Natural killer cell treated with Interleukin-12 subunit alpha and Interleukin-12 subunit beta and Interleukin-15 and Interleukin-18, amount 100 ng/mL, for 72 hours (primary cell): ENCODE data around the gene PRMT3. TPM values are rescaled to one million over a fixed set of nuclear protein-coding genes. Genes with fewer than 3 reads are reported as not detected.
"Not testable (repeated sequence)": the region's sequence is repeated elsewhere in the genome, so short reads cannot be mapped to it uniquely, and the experiment has no call there.

Experiments
- ATAC-seq, 2 donors: fragments of 150-1000 bp; cut with Tn5 transposase in 1 of 2; sonication (Bioruptor Pico), chemical (Tn5 transposase) in 1 of 2; 2 replicates each; pipeline ENCODE4 v1.10.0; 2021
- DNase-seq: peaks from one replicate; pipeline ENCODE4 v3.0.0; 2022; ENCODE audit warnings: low spot score
- H3K27ac Mint-ChIP-seq, 2 donors: 1 replicate in 1 of 2; 2 replicates in 1 of 2; pipeline ENCODE4 v1.8.0; 2022; ENCODE audit warnings: mixed read lengths in 2 of 2, mild to moderate bottlenecking in 1 of 2, moderate library complexity in 1 of 2
- H3K27me3 Mint-ChIP-seq, 2 donors: 1 replicate in 1 of 2; 2 replicates in 1 of 2; pipeline ENCODE4 v1.8.0; 2022; ENCODE audit warnings: mixed read lengths in 2 of 2
- H3K36me3 Mint-ChIP-seq: one replicate; pipeline ENCODE4 v1.8.0; 2022; ENCODE audit warnings: mixed read lengths
- H3K4me1 Mint-ChIP-seq, 2 donors: 1 replicate in 1 of 2; 2 replicates in 1 of 2; pipeline ENCODE4 v1.8.0; 2022; ENCODE audit warnings: low read depth in 2 of 2, mixed read lengths in 2 of 2, mild to moderate bottlenecking in 1 of 2
- H3K4me3 Mint-ChIP-seq: one replicate; pipeline ENCODE4 v1.8.0; 2022; ENCODE audit warnings: mixed read lengths
- H3K9me3 Mint-ChIP-seq: 2 replicates; pipeline ENCODE4 v1.8.0; 2022; ENCODE audit warnings: mixed read lengths
- total RNA-seq, 2 donors: library from RNA; stranded (reverse); gene quantifications; one replicate each; pipeline ENCODE4 v1.2.3, GENCODE V29; 2022

Gene PRMT3
- total RNA-seq, 2 donors from 2014 or later: 19.3 to 42.8 TPM

DNA sequence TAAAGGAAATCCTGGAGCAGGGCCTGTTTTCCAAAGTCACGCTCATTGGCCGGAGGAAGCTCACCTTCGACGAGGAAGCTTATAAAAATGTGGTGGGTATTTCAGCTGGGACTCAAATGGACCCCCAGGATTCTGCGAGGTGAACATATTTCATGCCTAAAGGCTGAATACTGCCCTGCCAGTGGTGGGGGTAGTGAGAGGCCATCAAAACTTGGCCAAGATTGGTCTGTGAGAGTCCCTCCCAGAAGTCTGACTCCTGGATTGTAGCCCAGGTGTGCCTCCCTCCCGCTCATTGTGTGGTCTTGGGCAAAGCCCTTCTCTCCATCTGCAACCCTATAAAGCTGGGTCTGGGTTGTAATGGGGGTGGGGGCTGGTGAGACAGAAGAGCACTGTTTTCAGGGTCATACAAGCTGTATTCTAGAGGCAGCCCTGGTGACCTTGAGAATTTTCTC, 23.1 kb upstream of the PRMT3 start:
- H3K4me1 Mint-ChIP-seq: peaks cover 36 to 47% of the 10 kb centered on the region in 2 donors
- no peak for ATAC-seq
- H3K9me3 Mint-ChIP-seq: no peaks in the 10 kb centered on the region
- no peak for DNase-seq
- peaks cover 14% of the 10 kb centered on the region for H3K36me3 Mint-ChIP-seq
- H3K27me3 Mint-ChIP-seq: peaks cover 0 to under 1% of the 10 kb centered on the region in 2 donors
- peak overlapping the region; percentile 84 for H3K4me3 Mint-ChIP-seq
- peak overlapping the region; percentile 37 to 68 for H3K27ac Mint-ChIP-seq

DNA sequence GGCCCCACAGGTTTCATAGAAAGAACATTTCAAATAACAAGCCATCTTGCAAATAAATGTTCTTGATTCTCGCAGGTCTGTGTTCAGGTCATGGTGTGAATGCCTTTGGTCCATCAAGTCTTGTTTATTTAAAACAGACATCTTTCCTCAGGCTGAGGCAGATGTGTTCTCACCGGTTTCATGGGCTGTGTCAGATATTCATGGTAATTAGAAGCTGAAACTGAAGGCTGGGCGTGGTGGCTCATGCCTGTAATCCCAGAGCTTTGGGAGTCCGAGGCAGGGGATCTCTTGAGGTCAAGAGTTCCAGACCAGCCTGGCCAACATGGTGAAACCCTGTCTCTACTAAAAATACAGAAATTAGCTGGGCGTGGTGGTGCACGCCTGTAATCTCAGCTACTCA, 22.1 kb upstream of the PRMT3 start:
- not testable (repeated sequence) for H3K9me3 Mint-ChIP-seq, H3K27me3 Mint-ChIP-seq, ATAC-seq, DNase-seq
- peaks cover 14% of the 10 kb centered on the region for H3K36me3 Mint-ChIP-seq
- H3K27ac Mint-ChIP-seq: peak overlapping the region in 1 of 2 donors; percentile 27
- H3K4me1 Mint-ChIP-seq: peaks cover 33 to 45% of the 10 kb centered on the region in 2 donors
- H3K4me3 Mint-ChIP-seq: peak overlapping the region; percentile 52

DNA sequence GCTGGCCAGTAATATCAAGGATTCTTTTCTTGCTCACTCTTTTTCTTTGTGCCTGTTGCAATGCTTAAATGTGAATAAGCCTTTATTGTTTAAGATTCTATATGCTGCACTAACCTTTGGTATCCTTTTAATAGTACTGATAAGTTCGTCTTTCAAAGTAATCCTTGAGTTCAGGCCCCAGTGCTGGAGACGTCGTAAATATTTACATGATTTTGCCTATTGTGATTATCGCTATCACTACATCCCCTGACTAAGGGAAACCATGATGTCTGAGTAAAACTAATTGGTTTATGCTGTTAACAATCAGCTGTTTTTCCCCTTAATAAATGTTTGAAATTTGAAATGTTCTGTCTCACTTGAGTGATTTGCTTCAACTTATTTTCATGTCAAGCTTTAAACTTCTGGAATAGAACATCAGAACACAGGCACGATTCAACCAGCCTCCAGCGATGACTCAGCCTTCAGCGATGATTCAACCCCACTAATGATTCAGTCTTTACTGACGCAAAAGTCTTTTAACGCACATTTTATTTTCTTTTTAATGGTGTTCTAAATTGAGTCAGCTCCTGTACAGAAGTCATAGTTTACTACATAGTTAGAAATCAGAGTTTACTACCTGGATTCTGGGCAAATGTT, 20.1 kb upstream of the PRMT3 start:
- Mint-ChIP-seq H3K4me3 (peak overlapping the region; percentile 73), H3K27me3 (no peaks in the 10 kb centered on the region), H3K9me3 (no peaks in the 10 kb centered on the region), H3K4me1 (peaks cover 26 to 38% of the 10 kb centered on the region in 2 donors), H3K36me3 (peaks cover 14% of the 10 kb centered on the region), H3K27ac (peak overlapping the region; percentile 32 to 80)
- DNase-seq (no peak), ATAC-seq (peak; percentile 37 to 73)

DNA sequence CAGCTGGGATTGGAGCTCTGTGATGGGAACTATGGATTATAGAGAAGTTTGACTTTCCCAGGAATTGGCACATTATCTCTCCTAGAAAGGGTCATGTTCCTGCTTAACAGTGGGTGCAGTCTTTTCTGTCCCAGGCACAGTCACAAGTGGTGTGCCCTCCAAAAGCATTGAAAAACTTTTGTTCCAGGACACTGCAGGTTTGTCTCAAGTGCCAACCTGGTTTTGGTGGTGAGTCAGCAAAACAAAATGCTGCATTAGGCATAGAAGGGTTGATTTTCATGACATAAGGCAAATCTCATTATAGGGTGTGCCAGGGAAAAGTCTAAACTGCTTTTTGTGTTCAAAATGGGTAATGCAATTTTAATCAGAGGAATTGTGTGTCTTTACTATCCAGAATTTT, 19.1 kb upstream of the PRMT3 start:
- peaks cover 16 to 29% of the 10 kb centered on the region in 2 donors for H3K4me1 Mint-ChIP-seq
- H3K36me3 Mint-ChIP-seq: peaks cover 7% of the 10 kb centered on the region
- no peaks in the 10 kb centered on the region for H3K9me3 Mint-ChIP-seq
- ATAC-seq (no peak), DNase-seq (no peak)
- H3K4me3 Mint-ChIP-seq: no peak overlapping the region
- H3K27me3 Mint-ChIP-seq: no peaks in the 10 kb centered on the region
- H3K27ac Mint-ChIP-seq: peak overlapping the region; percentile 21 to 32

DNA sequence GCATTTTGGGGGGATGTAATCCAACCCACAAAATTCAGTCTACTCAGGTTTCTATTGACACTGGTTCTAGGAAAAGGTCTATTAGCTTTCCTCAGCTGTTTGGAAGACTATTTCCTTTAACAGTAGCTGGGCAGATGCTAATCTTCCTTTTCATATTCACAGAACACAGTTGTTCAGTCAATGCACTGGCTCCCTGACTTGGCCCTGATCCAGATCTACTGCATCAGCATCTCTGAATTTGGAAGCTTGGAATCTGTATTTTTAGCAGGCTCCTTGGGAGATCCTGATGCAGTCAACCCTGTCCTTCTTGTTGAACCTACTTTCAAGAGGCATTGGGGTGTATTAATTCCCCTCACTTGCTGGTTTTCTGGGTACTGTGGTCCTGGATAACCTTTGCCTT, 17.7 kb upstream of the PRMT3 start:
- H3K4me1 Mint-ChIP-seq: peaks cover 16 to 22% of the 10 kb centered on the region in 2 donors
- no peak for DNase-seq
- H3K27me3 Mint-ChIP-seq: no peaks in the 10 kb centered on the region
- no peak overlapping the region for H3K27ac Mint-ChIP-seq
- no peak for ATAC-seq
- H3K36me3 Mint-ChIP-seq: peaks cover 7% of the 10 kb centered on the region
- no peak overlapping the region for H3K4me3 Mint-ChIP-seq
- H3K9me3 Mint-ChIP-seq: no peaks in the 10 kb centered on the region

DNA sequence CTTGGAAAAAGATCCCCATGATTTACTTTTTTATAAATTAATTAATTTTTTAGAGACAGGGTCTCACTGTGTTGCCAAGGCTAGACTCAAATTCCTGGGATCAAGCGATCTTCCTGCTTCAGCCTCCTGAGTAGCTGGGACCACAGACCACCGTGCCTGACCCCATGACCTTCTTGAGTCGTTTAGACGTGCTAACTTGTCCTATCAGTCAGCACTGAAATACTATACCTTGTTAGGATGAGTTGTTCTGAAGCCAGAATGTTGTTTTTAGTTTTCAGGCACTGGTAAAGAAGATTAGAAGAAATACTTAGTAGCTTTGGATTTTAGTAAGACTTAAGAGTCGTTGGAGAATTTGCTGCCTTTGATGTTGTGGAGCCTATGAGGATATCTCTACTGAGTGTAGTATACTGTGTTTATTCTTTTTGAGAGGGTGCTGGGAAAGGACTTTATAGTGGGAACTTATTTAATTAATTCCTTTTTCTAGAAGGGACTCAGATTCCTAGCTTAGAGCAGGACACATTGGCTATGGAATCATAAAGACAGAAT, 15.4 kb upstream of the PRMT3 start:
- Mint-ChIP-seq H3K36me3 (peaks cover 9% of the 10 kb centered on the region), H3K4me3 (no peak overlapping the region), H3K27ac (no peak overlapping the region), H3K4me1 (peaks cover 6 to 7% of the 10 kb centered on the region in 2 donors), H3K27me3 (no peaks in the 10 kb centered on the region), H3K9me3 (no peaks in the 10 kb centered on the region)
- DNase-seq (no peak), ATAC-seq (no peak)

DNA sequence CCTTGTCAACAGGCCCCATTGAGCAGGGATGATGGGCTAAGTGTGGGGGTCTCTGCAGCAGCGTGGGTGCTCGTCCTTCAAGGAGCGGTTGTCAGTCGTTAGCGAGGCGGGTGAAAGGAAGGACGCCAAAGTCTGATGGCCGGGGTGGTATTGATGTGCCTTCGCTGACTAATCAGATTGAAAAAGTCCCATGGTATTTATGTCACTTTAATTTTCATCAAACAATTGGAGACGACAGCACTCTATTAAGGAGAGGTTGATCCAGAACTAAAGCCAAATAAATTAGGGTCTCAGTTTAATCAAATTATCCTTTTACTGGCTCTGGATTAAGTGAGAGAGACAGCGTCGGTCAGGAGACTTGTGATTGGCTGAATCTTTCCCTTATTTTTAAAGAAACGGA, 14.4 kb upstream of the PRMT3 start:
- no peak for DNase-seq
- Mint-ChIP-seq H3K27ac (no peak overlapping the region), H3K9me3 (no peaks in the 10 kb centered on the region), H3K4me3 (no peak overlapping the region), H3K27me3 (no peaks in the 10 kb centered on the region), H3K36me3 (peaks cover 4% of the 10 kb centered on the region), H3K4me1 (peaks cover 0 to 2% of the 10 kb centered on the region in 2 donors)
- ATAC-seq: no peak

- DNase-seq (no peak), ATAC-seq (no peak)
- H3K36me3 Mint-ChIP-seq: peaks cover 4% of the 10 kb centered on the region
- no peak overlapping the region for H3K4me3 Mint-ChIP-seq
- H3K27ac Mint-ChIP-seq: no peak overlapping the region
- H3K4me1 Mint-ChIP-seq: peaks cover 0 to 2% of the 10 kb centered on the region in 2 donors
- no peaks in the 10 kb centered on the region for H3K27me3 Mint-ChIP-seq
- no peaks in the 10 kb centered on the region for H3K9me3 Mint-ChIP-seq
Measured at GRCh38 chr11:20373568-20374209, 13.8 kb upstream of the PRMT3 start.

GRCh38 chr11:20374741-20375300, 12.7 kb upstream of the PRMT3 start:
- Mint-ChIP-seq H3K4me1 (peaks cover 0 to 2% of the 10 kb centered on the region in 2 donors), H3K9me3 (no peaks in the 10 kb centered on the region), H3K27me3 (no peaks in the 10 kb centered on the region), H3K27ac (peak overlapping the region; percentile 36 to 50), H3K4me3 (no peak overlapping the region), H3K36me3 (peaks cover 8% of the 10 kb centered on the region)
- ATAC-seq (no peak), DNase-seq (no peak)

DNA sequence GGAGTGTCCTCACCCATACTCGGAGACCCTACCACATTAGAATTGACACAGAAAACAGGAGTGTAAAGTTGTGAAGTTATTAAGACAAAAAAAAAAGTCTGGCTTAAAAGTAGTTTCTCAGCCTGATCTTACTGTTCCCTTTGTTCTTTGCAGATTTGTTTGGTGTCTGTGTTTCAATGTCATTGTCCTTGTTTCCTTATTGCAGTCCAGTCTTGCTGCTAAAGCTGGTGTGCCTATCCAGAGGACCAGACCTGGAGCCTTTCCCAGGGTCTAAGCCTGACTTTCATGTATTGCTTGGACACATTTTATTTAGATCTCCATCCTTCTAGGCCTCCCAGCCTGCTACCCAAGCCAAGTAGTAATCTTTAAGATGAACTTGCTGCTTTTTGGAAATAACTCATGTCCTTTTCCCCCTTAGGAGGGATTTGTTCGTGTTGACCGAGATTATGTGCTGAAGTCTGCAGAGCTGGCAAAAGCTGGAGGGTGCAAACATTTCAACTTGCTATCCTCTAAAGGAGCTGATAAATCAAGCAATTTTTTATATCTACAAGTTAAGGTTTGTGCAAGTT, 11.3 kb upstream of the PRMT3 start:
- H3K27me3 Mint-ChIP-seq: no peaks in the 10 kb centered on the region
- ATAC-seq: no peak
- H3K4me3 Mint-ChIP-seq: no peak overlapping the region
- H3K9me3 Mint-ChIP-seq: no peaks in the 10 kb centered on the region
- H3K4me1 Mint-ChIP-seq: peaks cover 0 to 2% of the 10 kb centered on the region in 2 donors
- no peak overlapping the region for H3K27ac Mint-ChIP-seq
- DNase-seq: no peak
- H3K36me3 Mint-ChIP-seq: peaks cover 10% of the 10 kb centered on the region

DNA sequence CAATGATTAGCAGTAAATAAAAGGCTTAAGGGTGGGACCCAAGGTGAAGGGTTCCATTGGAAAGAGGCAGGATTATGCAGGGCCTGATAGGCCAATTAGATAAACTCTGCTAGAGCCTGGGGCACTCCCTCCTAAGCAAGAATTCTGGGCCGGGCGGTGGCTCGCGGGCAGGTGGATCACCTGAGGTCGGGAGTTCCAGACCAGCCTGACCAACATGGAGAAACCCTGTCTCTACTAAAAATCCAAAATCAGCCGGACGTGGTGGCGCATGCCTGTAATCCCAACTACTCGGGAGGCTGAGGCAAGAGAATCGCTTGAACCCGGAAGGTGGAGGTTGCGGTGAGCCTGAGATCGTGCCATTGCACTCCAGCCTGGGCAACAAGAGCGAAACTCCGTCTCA, 1.5 kb upstream of the PRMT3 start:
- not testable (repeated sequence) for DNase-seq, H3K27me3 Mint-ChIP-seq, H3K36me3 Mint-ChIP-seq, H3K9me3 Mint-ChIP-seq, ATAC-seq
- Mint-ChIP-seq H3K4me3 (peak overlapping the region; percentile 97), H3K27ac (peak overlapping the region; percentile 97 to 98), H3K4me1 (peaks cover 6 to 14% of the 10 kb centered on the region in 2 donors)

DNA sequence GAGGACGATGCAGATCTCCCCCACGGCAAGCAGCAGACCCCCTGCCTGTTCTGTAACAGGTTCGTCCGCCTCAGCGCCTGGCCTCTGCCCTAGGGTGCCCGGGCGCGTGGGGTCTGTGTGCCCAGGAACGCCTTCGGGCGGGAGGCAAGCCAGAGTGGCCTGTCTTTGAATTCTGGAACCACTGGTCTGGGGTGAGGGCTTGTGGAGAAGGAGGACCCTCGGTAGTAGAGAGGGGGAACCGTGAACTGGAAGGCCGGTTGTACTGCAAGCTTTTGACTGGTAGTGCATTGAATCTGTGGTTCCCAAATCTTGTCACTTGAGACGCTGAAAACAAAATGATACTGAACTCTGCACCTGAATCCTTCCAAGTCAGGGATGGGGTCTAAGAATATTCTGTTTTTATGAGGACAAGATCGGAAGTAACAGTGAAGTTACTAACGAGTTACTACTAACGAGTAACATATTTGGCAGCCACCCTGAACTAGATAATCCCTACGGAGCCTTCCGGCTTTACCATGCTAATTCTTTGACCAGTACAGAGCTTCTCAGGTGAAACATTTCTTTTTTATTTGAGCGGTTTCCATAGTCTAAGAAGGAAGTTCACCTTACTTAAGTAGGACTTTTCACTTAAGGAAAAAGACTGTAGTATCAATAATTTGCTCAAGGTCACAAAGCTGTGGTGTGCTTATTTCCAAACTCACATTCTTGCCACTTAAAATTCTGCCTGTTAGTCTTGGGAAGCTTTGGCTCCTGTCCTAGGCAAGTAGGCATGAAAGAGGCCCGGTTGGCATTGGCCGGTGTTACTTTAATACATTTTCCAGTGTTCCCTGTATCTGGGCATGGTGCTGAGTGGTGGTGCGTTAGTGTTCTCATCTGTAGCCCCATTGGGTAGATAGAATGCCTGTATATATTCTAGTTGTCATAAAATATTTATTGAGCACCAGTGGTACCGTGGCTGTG, 860 bp downstream of the PRMT3 start:
- no peaks in the 10 kb centered on the region for H3K9me3 Mint-ChIP-seq
- no peaks in the 10 kb centered on the region for H3K27me3 Mint-ChIP-seq
- no peak for DNase-seq
- peak; percentile 0 to 12 for ATAC-seq
- H3K36me3 Mint-ChIP-seq: peaks cover 6% of the 10 kb centered on the region
- H3K4me3 Mint-ChIP-seq: peak overlapping the region; percentile 97
- peaks cover 6 to 14% of the 10 kb centered on the region in 2 donors for H3K4me1 Mint-ChIP-seq
- peak overlapping the region; percentile 97 to 98 for H3K27ac Mint-ChIP-seq

DNA sequence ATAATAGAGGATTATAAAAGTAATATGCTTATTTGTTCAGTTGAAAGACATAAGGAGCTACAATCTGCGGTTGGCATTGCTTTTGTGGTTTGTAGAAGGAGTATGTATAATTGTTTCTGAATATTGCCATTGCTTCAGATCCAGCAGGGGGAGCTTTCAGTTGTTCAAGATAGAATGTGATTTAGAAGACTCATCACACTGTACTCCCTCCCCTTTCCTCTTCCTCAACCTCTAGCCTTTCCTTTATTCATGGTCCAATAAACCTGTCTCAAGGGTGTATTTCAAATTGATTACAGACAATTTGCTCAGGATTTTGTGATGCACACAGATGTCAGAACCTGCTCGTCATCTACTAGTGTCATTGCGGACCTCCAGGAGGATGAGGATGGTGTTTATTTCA, 9.8 kb downstream of the PRMT3 start:
- Mint-ChIP-seq H3K36me3 (peaks cover 19% of the 10 kb centered on the region), H3K27me3 (no peaks in the 10 kb centered on the region), H3K4me3 (no peak overlapping the region), H3K9me3 (no peaks in the 10 kb centered on the region), H3K4me1 (peaks cover 3 to 6% of the 10 kb centered on the region in 2 donors), H3K27ac (no peak overlapping the region)
- ATAC-seq (no peak), DNase-seq (no peak)
